Measurements from ENCODE around the gene ZCCHC24.

Gene ZCCHC24

GRCh38 chr10:79418274-79418673 is 27.1 kb downstream of the ZCCHC24 start:
- DNase-seq (ENCODE audit: low read depth), result no peak
- H3K4me3 ChIP-seq (ENCODE audit: low read depth, low read length), result no peak overlapping the region
- no peak for TF ChIP-seq CTCF (IDR thresholded peaks at IDR 0.05; ENCODE audit: low read depth, low read length, missing control alignments)

GRCh38 chr10:79417731-79418130 is 27.7 kb downstream of the ZCCHC24 start:
- no peak for DNase-seq (ENCODE audit: low read depth)
- no peak overlapping the region for H3K4me3 ChIP-seq (ENCODE audit: low read depth, low read length)
- TF ChIP-seq CTCF (IDR thresholded peaks at IDR 0.05; ENCODE audit: low read depth, low read length, missing control alignments), result no peak

- no peak for TF ChIP-seq CTCF (IDR thresholded peaks at IDR 0.05; ENCODE audit: low read depth, low read length, missing control alignments)
These were observed 28.2 kb downstream of the ZCCHC24 start for GRCh38 chr10:79417266-79417665.

GRCh38 chr10:79416578-79417255 is 28.7 kb downstream of the ZCCHC24 start:
- DNase-seq (ENCODE audit: low read depth), result no peak
- no peak overlapping the region for H3K4me3 ChIP-seq (ENCODE audit: low read depth, low read length)
- TF ChIP-seq CTCF (IDR thresholded peaks at IDR 0.05; ENCODE audit: low read depth, low read length, missing control alignments), result no peak

More at GRCh38 chr10:79417266-79417665, 28.2 kb downstream of the ZCCHC24 start:
- DNase-seq (ENCODE audit: low read depth), result no peak
- H3K4me3 ChIP-seq (ENCODE audit: low read depth, low read length), result no peak overlapping the region

- no peak for DNase-seq (ENCODE audit: low read depth)
- no peak for TF ChIP-seq CTCF (IDR thresholded peaks at IDR 0.05; ENCODE audit: low read depth, low read length, missing control alignments)
- H3K4me3 ChIP-seq (ENCODE audit: low read depth, low read length), result no peak overlapping the region
These were observed 29.5 kb downstream of the ZCCHC24 start for GRCh38 chr10:79415736-79416577.

- no peak overlapping the region for H3K4me3 ChIP-seq (ENCODE audit: low read depth, low read length)
- TF ChIP-seq CTCF (IDR thresholded peaks at IDR 0.05; ENCODE audit: low read depth, low read length, missing control alignments), result no peak
- no peak for DNase-seq (ENCODE audit: low read depth)
These were observed 30.7 kb downstream of the ZCCHC24 start for GRCh38 chr10:79414714-79415113.
